Measurements from ENCODE around the gene COMMD7. TPM values are rescaled to one million over a fixed set of nuclear protein-coding genes. Genes with fewer than 3 reads are reported as not detected.
A peak's percentile ranks its signal among the peaks of the same experiment; 100 is the strongest.

The COMMD7 gene
- polyA plus RNA-seq, 3 donors: 46.2 to 133 (median 120) TPM

DNA sequence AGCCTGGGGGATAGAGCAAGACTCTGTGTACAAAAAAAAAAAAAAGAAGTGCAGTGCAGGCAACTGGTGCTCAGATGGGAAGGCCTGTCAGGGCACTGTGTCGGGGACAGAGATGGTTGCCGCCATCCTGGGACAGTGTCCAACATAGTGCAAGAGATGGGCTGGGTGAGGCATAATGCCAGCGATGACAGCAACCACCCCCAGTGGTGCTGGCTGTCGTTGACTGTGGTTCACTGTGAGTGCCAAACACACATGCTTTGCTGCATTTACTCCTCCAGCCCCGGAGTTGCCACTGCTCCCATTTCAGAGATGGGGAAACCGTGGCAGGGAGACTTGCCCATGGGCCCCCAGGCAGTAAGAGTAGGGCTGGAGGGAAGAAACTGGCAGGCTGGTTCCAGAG is 64.3 kb downstream of the COMMD7 start:
- H3K27ac Mint-ChIP-seq: peak overlapping the region in 2 of 7 donors; percentile 27 to 30
- peaks cover 0 to 3% of the 10 kb centered on the region in 2 donors for H3K36me3 Mint-ChIP-seq
- H3K27me3 Mint-ChIP-seq (ENCODE audit: low read depth in 3 of 3): peaks cover 0 to 3% (median 1%) of the 10 kb centered on the region in 3 donors
- H3K9me3 ChIP-seq (replicated peaks in 1 of 2; ENCODE audit: control insufficient read depth in 1 of 2, insufficient read depth in 1 of 2, low read length in 2 of 2): no peaks in the 10 kb centered on the region
- H3K4me1 ChIP-seq (ENCODE audit: control insufficient read depth in 1 of 2, insufficient read depth in 2 of 2, low read length in 2 of 2): peaks cover 21 to 35% of the 10 kb centered on the region in 2 donors
- H3K4me3 Mint-ChIP-seq: no peak overlapping the region
- H4K20me1 ChIP-seq (ENCODE audit: insufficient read depth, low read length): no peaks in the 10 kb centered on the region
- no peak overlapping the region for H3K4me2 ChIP-seq (replicated peaks; ENCODE audit: extremely low read depth, low read length, poor library complexity, severe bottlenecking)
- no peaks in the 10 kb centered on the region for H3K27me3 ChIP-seq (ENCODE audit: control insufficient read depth in 2 of 2, insufficient read depth in 2 of 2, low read length in 2 of 2)
- intact Hi-C loops (cut with micrococcal nuclease): no loop called here
- DNase-seq: no peak
- peaks cover 39% of the 10 kb centered on the region for H3K4me1 Mint-ChIP-seq
- no peak overlapping the region for H3K4me3 ChIP-seq (replicated peaks in 1 of 3; ENCODE audit: low read depth in 2 of 3, low read length in 3 of 3)
- TF ChIP-seq, protein P1, sequence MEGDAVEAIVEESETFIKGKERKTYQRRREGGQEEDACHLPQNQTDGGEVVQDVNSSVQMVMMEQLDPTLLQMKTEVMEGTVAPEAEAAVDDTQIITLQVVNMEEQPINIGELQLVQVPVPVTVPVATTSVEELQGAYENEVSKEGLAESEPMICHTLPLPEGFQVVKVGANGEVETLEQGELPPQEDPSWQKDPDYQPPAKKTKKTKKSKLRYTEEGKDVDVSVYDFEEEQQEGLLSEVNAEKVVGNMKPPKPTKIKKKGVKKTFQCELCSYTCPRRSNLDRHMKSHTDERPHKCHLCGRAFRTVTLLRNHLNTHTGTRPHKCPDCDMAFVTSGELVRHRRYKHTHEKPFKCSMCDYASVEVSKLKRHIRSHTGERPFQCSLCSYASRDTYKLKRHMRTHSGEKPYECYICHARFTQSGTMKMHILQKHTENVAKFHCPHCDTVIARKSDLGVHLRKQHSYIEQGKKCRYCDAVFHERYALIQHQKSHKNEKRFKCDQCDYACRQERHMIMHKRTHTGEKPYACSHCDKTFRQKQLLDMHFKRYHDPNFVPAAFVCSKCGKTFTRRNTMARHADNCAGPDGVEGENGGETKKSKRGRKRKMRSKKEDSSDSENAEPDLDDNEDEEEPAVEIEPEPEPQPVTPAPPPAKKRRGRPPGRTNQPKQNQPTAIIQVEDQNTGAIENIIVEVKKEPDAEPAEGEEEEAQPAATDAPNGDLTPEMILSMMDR (IDR thresholded peaks at IDR 0.05): no peak
- no peak overlapping the region for H3K9ac ChIP-seq (ENCODE audit: insufficient read depth, low read length, poor library complexity, severe bottlenecking)
- H3K79me2 ChIP-seq (ENCODE audit: insufficient read depth, low read length): no peaks in the 10 kb centered on the region
- no peaks in the 10 kb centered on the region for H3K9me3 Mint-ChIP-seq
- 33% methylated on average over 5 of the region's 6 CpGs for WGBS (ENCODE audit: insufficient coverage)
- H3K36me3 ChIP-seq (replicated peaks in 1 of 2; ENCODE audit: control insufficient read depth in 1 of 2, insufficient read depth in 2 of 2, low read length in 2 of 2): no peaks in the 10 kb centered on the region
- no peak overlapping the region for H2AFZ ChIP-seq (ENCODE audit: insufficient read depth, low read depth, low read length, poor library complexity, severe bottlenecking)
- H3K27ac ChIP-seq (ENCODE audit: low read depth in 1 of 2, low read length in 2 of 2): no peak overlapping the region

DNA sequence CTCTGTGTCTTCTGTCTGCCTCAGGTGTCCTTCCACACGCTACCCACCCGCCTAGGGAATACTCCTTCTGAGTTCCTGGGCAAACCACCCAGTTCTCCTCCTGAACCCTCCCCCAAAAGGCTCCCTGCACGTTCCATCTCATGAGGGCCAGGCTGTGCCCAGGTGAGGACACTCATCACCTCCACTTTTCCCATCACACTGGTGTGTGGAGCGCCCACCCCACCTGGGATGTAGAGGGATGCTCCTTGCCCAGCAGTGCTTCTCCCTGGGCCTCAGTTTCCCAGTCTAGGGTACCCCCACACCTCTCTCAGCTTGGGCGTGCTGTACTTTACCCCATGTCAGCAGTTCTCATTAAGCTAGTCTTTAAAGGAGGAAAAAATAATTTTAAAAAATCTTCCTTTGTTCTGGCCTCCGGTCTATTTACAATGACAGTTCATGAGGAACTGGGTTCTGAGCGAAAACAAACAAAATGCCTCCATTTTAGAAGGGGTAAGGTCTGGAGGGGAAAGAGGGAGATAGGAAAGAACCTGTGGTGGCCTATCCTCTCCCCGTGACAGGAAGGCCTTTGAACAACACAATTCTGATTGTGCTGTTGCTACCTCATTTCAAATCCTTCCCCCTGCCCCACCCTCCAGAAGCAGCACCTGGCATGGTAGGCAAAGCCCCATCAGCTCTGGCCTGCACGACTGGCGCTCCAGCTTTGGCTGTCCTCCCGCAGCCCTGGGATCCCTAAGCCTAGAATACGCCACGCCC is 67.9 kb downstream of the COMMD7 start:
- no peak for DNase-seq
- H3K79me2 ChIP-seq (ENCODE audit: insufficient read depth, low read length): no peaks in the 10 kb centered on the region
- H3K4me3 ChIP-seq (replicated peaks in 1 of 3; ENCODE audit: low read depth in 2 of 3, low read length in 3 of 3): no peak overlapping the region
- H3K36me3 Mint-ChIP-seq: peaks cover 0 to under 1% of the 10 kb centered on the region in 2 donors
- intact Hi-C loops (cut with micrococcal nuclease): no loop called here
- no peaks in the 10 kb centered on the region for H3K36me3 ChIP-seq (replicated peaks in 1 of 2; ENCODE audit: control insufficient read depth in 1 of 2, insufficient read depth in 2 of 2, low read length in 2 of 2)
- H3K4me1 ChIP-seq (ENCODE audit: control insufficient read depth in 1 of 2, insufficient read depth in 2 of 2, low read length in 2 of 2): peaks cover 39 to 44% of the 10 kb centered on the region in 2 donors
- no peak overlapping the region for H3K27ac ChIP-seq (ENCODE audit: low read depth in 1 of 2, low read length in 2 of 2)
- H3K9me3 ChIP-seq (replicated peaks in 1 of 2; ENCODE audit: control insufficient read depth in 1 of 2, insufficient read depth in 1 of 2, low read length in 2 of 2): no peaks in the 10 kb centered on the region
- H3K27me3 Mint-ChIP-seq (ENCODE audit: low read depth in 3 of 3): peaks cover 0 to 1% (median 0%) of the 10 kb centered on the region in 3 donors
- no peak overlapping the region for H3K4me2 ChIP-seq (replicated peaks; ENCODE audit: extremely low read depth, low read length, poor library complexity, severe bottlenecking)
- H2AFZ ChIP-seq (ENCODE audit: insufficient read depth, low read depth, low read length, poor library complexity, severe bottlenecking): no peak overlapping the region
- H3K9ac ChIP-seq (ENCODE audit: insufficient read depth, low read length, poor library complexity, severe bottlenecking): no peak overlapping the region
- H3K9me3 Mint-ChIP-seq: no peaks in the 10 kb centered on the region
- H3K4me3 Mint-ChIP-seq: no peak overlapping the region
- H3K27me3 ChIP-seq (ENCODE audit: control insufficient read depth in 2 of 2, insufficient read depth in 2 of 2, low read length in 2 of 2): no peaks in the 10 kb centered on the region
- no peaks in the 10 kb centered on the region for H4K20me1 ChIP-seq (ENCODE audit: insufficient read depth, low read length)
- WGBS (ENCODE audit: insufficient coverage): 78% methylated on average over 7 of the region's 13 CpGs
- TF ChIP-seq, protein P1 (IDR thresholded peaks at IDR 0.05): no peak
- H3K4me1 Mint-ChIP-seq: peaks cover 39% of the 10 kb centered on the region
- H3K27ac Mint-ChIP-seq: peak overlapping the region in 3 of 7 donors; percentile 35 to 48 (median 46)

Measured in CD14-positive monocyte (primary cell).